IPS-15b (cell line): ENCODE data around the gene ST8SIA6.

Experiments used
- H3K27me3 ChIP-seq: one replicate; pipeline ENCODE4 v1.6.1; 2013; ENCODE audit warnings: low read length; ENCODE audit not compliant: control insufficient read depth, insufficient read depth
- H3K36me3 ChIP-seq: one replicate; pipeline ENCODE4 v1.6.1; 2013; ENCODE audit warnings: low read length; ENCODE audit not compliant: control insufficient read depth, insufficient read depth
- H3K4me1 ChIP-seq: one replicate; pipeline ENCODE4 v1.6.1; 2013; ENCODE audit warnings: mild to moderate bottlenecking, low read length; ENCODE audit not compliant: control insufficient read depth, insufficient read depth
- H3K4me3 ChIP-seq: one replicate; pipeline ENCODE4 v1.5.1; 2013; ENCODE audit warnings: low read depth, low read length
- H3K9ac ChIP-seq: one replicate; pipeline ENCODE4 v1.6.1; 2013; ENCODE audit warnings: low read depth, mild to moderate bottlenecking, low read length
- H3K9me3 ChIP-seq: one replicate; pipeline ENCODE4 v1.6.1; 2013; ENCODE audit warnings: mild to moderate bottlenecking, low read length; ENCODE audit not compliant: control insufficient read depth, insufficient read depth

The ST8SIA6 gene

DNA sequence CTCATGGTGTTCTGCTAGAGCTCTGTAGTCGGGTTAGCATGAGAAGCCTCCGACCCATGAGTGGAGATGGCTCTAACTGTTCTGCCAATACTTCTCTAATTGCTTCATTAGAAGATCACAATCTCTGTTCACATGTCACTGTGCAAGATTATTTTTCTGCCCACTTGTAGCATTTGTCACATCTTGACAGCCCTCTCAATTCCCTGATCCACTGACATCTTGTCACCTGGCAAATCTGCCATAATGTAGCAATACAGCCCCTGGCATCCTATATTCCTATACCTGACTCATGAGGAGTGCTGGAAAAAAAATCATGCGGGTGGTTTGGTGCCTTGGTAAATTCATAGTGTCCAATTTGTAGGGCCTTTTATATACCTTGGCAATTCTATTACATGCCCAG is 58.4 kb downstream of the ST8SIA6 start:
- no peak overlapping the region for H3K4me3 ChIP-seq
- H3K4me1 ChIP-seq: no peaks in the 10 kb centered on the region
- H3K27me3 ChIP-seq: no peaks in the 10 kb centered on the region

DNA sequence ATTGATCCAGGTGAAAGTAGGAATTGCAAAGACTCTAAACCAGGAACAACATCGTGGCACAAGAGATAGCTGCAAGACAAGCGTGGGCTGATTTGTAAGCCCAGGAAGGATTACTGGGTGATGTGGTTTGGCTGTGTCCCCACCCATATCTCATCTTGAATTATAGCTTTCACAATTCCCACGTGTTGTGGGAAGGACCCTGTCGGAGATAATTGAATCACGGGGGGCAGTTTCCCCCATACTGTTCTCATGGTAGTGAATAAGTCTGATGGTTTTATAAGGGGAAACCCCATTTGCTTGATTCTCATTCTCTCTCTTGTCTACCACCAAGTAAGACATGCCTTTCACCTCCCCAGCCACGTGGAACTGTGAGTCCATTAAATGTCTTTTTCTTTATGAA is 59.5 kb downstream of the ST8SIA6 start:
- H3K4me1 ChIP-seq: no peaks in the 10 kb centered on the region
- no peak overlapping the region for H3K9ac ChIP-seq
- H3K36me3 ChIP-seq: no peaks in the 10 kb centered on the region
- H3K9me3 ChIP-seq: no peaks in the 10 kb centered on the region
- H3K4me3 ChIP-seq: no peak overlapping the region
- no peaks in the 10 kb centered on the region for H3K27me3 ChIP-seq

More for the DNA sequence above, 58.4 kb downstream of the ST8SIA6 start:
- Histone ChIP-seq H3K36me3 (no peaks in the 10 kb centered on the region), H3K9ac (no peak overlapping the region), H3K9me3 (no peaks in the 10 kb centered on the region)

DNA sequence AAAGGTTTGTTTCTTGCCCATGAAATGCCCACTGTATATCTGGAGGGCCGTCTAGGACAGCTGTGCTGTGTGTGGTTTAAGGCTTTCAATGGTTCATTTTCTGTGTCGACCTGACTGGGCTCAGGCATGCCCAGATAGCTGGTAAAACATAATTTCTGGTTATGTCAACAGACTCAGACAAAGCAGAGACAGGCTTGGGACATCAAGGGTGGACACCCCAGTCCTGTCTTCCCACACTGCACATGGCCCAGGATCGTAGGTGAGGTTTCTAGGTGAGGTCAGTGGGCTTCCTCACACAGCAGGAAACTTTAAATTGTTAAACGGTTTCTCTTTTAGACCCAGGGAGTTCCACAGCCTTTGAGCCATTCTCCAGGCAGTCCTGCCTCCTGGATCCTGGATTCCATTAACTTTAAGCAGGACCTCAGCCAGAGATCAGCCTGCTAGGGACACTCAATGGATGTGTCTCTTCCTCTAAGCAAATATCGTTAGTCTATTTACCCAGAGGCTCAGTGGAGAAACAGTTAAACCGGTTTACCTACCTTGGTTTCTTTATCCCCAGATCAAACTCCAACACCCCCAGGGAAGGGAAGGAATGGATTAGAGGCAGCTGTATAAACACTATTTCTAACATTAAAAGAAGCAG is 66.4 kb downstream of the ST8SIA6 start:
- no peaks in the 10 kb centered on the region for H3K36me3 ChIP-seq
- no peaks in the 10 kb centered on the region for H3K9me3 ChIP-seq
- no peaks in the 10 kb centered on the region for H3K4me1 ChIP-seq
- no peak overlapping the region for H3K9ac ChIP-seq
- no peak overlapping the region for H3K4me3 ChIP-seq
- H3K27me3 ChIP-seq: no peaks in the 10 kb centered on the region

DNA sequence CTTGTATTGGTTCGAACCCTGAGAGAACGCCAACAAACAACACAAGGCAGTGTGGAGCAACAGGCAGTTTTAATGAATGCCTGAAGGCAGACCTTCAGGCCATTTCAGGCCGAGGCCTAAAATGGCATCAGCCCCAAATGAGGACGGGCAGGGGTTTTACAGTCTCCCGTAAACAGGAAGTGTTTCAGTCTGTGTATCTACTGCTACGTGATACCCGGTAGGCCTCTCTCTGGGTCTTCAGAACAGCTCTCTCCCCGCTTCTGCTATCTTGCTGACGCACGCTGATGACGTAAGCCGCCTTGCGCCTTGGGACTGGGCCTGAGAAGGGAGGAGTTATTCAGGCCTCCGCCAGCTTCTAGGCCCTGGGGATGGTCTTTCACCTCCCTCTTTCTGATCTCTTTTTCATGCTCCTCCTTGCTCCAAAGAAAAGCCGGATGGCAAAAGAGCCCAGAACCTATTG is 67.7 kb downstream of the ST8SIA6 start:
- H3K27me3 ChIP-seq: no peaks in the 10 kb centered on the region
- H3K9me3 ChIP-seq: no peaks in the 10 kb centered on the region
- H3K9ac ChIP-seq: no peak overlapping the region
- H3K4me1 ChIP-seq: no peaks in the 10 kb centered on the region
- no peaks in the 10 kb centered on the region for H3K36me3 ChIP-seq
- H3K4me3 ChIP-seq: no peak overlapping the region

DNA sequence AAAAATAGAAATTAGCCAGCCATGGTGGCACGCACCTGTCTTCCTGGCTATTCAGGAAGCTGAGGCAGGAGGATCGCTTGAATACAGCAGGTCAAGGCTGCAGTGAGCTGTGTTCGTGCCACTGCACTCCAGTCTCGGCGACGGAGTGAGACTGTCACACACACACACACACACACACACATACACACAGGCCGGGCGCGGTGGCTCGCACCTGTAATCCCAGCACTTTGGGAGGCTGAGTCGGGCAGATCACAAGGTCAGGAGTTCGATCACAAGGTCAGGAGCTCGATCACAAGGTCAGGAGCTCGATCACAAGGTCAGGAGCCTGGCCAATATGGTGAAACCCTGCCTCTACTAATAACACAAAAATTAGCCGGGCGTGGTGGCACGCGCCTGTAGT is 68.4 kb downstream of the ST8SIA6 start:
- Histone ChIP-seq H3K27me3 (no peaks in the 10 kb centered on the region), H3K4me3 (no peak overlapping the region), H3K9me3 (no peaks in the 10 kb centered on the region), H3K4me1 (peaks cover 3% of the 10 kb centered on the region), H3K36me3 (no peaks in the 10 kb centered on the region), H3K9ac (no peak overlapping the region)

DNA sequence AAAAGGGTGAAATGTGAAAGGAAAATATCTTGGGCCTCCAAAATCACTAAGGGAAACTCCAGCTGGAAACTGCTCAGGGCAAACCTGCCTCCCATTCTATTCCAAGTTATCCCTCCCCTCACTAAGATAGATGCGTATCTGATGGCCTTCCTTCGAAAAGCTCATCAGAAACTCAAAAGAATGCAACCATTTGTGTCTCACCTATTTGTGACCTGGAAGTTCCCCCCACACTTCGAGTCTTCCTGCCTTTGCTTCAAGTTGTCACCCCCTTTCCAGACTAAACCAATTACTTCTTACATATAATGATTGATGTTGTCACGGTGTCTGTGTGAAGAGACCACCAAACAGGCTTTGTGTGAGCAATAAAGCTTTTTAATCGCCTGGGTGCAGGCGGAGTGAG is 69.3 kb downstream of the ST8SIA6 start:
- H3K27me3 ChIP-seq: no peaks in the 10 kb centered on the region
- no peaks in the 10 kb centered on the region for H3K9me3 ChIP-seq
- H3K36me3 ChIP-seq: no peaks in the 10 kb centered on the region
- peaks cover 8% of the 10 kb centered on the region for H3K4me1 ChIP-seq
- H3K4me3 ChIP-seq: no peak overlapping the region
- no peak overlapping the region for H3K9ac ChIP-seq

DNA sequence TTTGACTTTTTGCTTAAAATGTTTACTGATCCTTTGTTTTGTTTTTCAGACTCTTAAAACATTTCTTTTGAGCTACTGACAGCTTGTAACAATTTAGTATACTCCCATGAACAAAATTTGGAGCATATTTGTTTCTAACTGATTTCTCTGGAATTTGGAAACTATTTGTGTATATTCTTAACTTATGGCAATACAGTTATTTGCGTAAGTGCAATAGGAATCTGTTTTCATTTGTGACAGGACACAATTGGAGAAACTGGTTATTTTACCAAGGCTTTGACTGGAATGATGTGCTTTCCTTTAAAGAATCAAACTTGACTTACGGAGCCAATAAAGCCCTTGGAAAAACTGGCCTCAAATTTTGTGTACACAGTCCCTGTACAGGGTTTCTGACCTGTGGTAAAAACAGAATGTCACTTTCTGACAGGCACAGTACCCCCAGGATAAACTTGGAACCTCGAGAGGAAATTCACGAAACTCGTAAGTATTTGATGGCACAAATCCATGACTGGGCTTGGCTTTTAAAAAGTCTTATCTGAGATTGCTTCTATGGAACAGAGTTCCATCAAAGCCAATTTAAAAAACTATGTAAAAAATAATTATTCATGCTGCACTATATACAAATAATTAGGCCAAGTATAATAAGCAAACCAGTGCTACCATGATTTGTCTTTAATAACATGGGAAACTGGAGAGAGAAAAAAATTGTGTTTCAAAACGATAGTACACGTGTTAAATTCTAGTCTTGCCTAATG is 70.4 kb downstream of the ST8SIA6 start:
- Histone ChIP-seq H3K36me3 (no peaks in the 10 kb centered on the region), H3K9ac (no peak overlapping the region), H3K9me3 (no peaks in the 10 kb centered on the region), H3K27me3 (no peaks in the 10 kb centered on the region), H3K4me1 (peaks cover 8% of the 10 kb centered on the region), H3K4me3 (no peak overlapping the region)

DNA sequence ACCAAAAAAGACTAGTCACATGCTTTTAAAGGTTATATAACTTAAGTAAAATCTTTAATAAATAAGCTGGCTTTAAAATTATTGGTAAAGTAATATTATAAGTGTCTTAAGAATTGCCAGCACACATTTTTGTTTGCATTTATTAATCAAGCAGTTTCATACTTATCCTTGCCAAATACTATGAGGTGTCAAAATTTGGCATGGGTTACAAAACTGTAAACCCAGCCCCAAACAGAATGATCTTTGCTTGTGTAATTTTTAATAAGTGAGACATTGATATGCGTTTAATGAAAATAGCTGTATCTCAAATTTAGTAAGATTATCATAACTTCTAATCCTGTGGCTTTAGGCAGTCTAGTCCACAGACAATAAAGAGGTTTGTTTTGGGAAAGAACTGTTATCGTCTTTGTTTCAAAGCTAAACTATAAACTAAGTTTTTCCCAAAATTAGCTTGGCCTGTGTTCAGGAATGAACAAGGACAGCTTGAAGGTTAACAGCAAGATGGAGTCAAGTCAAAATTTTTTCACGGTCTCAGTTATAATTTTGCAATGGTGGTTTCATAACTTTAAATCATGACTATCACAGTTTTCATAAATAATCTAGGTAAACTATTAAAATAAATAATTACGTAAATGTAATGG is 72.8 kb downstream of the ST8SIA6 start:
- H3K4me3 ChIP-seq: no peak overlapping the region
- no peaks in the 10 kb centered on the region for H3K36me3 ChIP-seq
- H3K9ac ChIP-seq: no peak overlapping the region
- H3K27me3 ChIP-seq: no peaks in the 10 kb centered on the region
- H3K9me3 ChIP-seq: no peaks in the 10 kb centered on the region
- peaks cover 8% of the 10 kb centered on the region for H3K4me1 ChIP-seq

DNA sequence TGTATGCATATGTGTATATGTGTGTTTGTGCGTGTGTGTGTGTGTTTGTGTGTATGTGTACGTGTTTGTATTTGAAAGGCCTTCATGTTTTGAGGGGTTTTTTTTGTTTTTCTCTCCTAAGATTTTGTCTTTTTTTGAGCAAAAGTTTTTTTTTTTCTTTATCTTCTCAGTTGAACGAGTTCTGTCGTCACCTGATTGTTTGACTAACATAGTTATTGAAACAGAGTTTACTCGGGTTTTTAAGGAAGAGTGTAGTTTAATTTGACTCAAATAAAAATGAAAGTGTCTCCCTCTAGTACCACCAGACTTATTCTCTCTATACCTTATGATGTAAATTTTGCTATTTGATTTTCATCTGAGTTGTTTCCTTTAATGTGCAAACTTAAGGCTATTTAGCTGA is 73.5 kb downstream of the ST8SIA6 start:
- Histone ChIP-seq H3K27me3 (no peaks in the 10 kb centered on the region), H3K4me1 (peaks cover 8% of the 10 kb centered on the region), H3K9me3 (no peaks in the 10 kb centered on the region), H3K4me3 (no peak overlapping the region), H3K36me3 (no peaks in the 10 kb centered on the region), H3K9ac (no peak overlapping the region)

DNA sequence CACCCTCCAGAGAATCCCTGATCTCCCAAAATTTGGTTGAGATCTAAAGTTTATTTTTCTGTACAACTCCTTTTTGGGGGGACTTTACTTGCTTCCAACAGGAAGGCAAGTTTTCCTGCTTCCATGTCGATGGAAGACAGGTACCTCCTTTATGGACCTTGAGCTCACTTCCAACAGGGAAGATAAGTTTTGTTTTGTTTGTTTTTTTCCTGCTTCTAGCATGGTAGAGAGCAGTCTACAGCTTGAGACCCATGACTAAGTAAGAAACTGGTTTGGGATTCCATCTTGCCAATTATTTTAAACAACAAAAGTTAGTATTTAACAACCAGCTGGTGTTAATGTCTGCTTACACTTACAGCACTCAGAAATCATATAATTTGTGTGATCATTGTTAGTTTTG is 74.4 kb downstream of the ST8SIA6 start:
- no peaks in the 10 kb centered on the region for H3K36me3 ChIP-seq
- no peaks in the 10 kb centered on the region for H3K9me3 ChIP-seq
- no peak overlapping the region for H3K9ac ChIP-seq
- peaks cover 8% of the 10 kb centered on the region for H3K4me1 ChIP-seq
- H3K4me3 ChIP-seq: no peak overlapping the region
- H3K27me3 ChIP-seq: no peaks in the 10 kb centered on the region

DNA sequence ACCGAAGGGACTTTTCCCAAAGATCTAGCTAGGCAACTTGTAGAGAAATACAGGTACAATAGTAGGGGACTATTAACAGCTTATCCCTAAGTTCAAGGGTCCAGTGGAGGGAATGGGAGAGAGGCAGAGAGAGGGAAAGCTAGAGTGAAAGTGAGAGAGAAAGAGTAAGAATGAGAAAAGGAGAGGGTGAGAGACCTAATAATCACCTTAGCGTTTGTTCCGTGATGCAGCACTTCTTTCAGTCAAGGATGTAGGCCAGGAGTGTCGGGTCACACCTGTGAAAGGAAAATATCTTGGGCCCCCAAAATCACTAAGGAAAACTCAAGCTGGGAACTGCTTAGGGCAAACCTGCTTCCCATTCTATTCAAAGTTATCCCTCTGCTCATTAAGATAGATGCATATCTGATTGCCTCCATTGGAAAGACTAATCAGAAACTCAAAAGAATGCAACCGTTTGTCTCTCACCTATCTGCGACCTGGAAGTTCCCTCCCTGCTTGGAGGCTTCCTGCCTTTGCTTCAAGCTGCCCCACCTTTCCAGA is 75.2 kb downstream of the ST8SIA6 start:
- no peak overlapping the region for H3K9ac ChIP-seq
- no peaks in the 10 kb centered on the region for H3K9me3 ChIP-seq
- no peaks in the 10 kb centered on the region for H3K27me3 ChIP-seq
- H3K4me3 ChIP-seq: no peak overlapping the region
- H3K36me3 ChIP-seq: no peaks in the 10 kb centered on the region
- H3K4me1 ChIP-seq: peaks cover 8% of the 10 kb centered on the region
